ENCODE measurements around the gene INO80D. TPM values are rescaled to one million over a fixed set of nuclear protein-coding genes. Genes with fewer than 3 reads are reported as not detected.

Gene INO80D
- total RNA-seq, 1 experiment from 2014 or later: 8.8 TPM

- Histone ChIP-seq H4K20me1 (ENCODE audit: low read length) (no peaks in the 10 kb centered on the region), H3K4me1 (ENCODE audit: insufficient read depth, low read length) (no peaks in the 10 kb centered on the region), H3K27me3 (ENCODE audit: low read length) (no peaks in the 10 kb centered on the region), H2AFZ (ENCODE audit: low read length) (no peak overlapping the region), H3K4me2 (ENCODE audit: low read length) (no peak overlapping the region), H3F3A (ENCODE audit: low read length, unreplicated experiment) (no peaks in the 10 kb centered on the region), H3K79me2 (ENCODE audit: low read length) (no peaks in the 10 kb centered on the region), H3K36me3 (ENCODE audit: low read depth, low read length) (no peaks in the 10 kb centered on the region), H3K4me3 (ENCODE audit: low read length) (no peak overlapping the region), H3K9me3 (ENCODE audit: low read length) (no peaks in the 10 kb centered on the region), H3K9ac (ENCODE audit: low read length) (no peak overlapping the region), H3K9me2 (replicated peaks; ENCODE audit: low read length) (no peaks in the 10 kb centered on the region), H3K27ac (ENCODE audit: low read length) (no peak overlapping the region)
- no peak for TF ChIP-seq EZH2 (IDR thresholded peaks at IDR 0.05; ENCODE audit: low read length, unreplicated experiment)
- CTCF ChIA-PET: no interaction called here
- intact Hi-C loops (cut with micrococcal nuclease): no loop called here
- ATAC-seq (no peak), DNase-seq (no peak)
- BruUV-seq (replicated peaks): no TSS peak
- POLR2A ChIA-PET (ENCODE audit: unreplicated experiment): no interaction called here
Observed at GRCh38 chr2:206098471-206098870, 12.5 kb upstream of the INO80D start.

GRCh38 chr2:206096876-206097275 is 10.9 kb upstream of the INO80D start:
- Histone ChIP-seq H3K9me2 (replicated peaks; ENCODE audit: low read length) (no peaks in the 10 kb centered on the region), H4K20me1 (ENCODE audit: low read length) (no peaks in the 10 kb centered on the region), H3F3A (ENCODE audit: low read length, unreplicated experiment) (no peaks in the 10 kb centered on the region), H3K9me3 (ENCODE audit: low read length) (no peaks in the 10 kb centered on the region), H3K27me3 (ENCODE audit: low read length) (no peaks in the 10 kb centered on the region), H3K4me1 (ENCODE audit: insufficient read depth, low read length) (no peaks in the 10 kb centered on the region), H3K4me3 (ENCODE audit: low read length) (no peak overlapping the region), H3K36me3 (ENCODE audit: low read depth, low read length) (no peaks in the 10 kb centered on the region), H2AFZ (ENCODE audit: low read length) (no peak overlapping the region), H3K9ac (ENCODE audit: low read length) (no peak overlapping the region), H3K4me2 (ENCODE audit: low read length) (no peak overlapping the region), H3K27ac (ENCODE audit: low read length) (no peak overlapping the region), H3K79me2 (ENCODE audit: low read length) (no peaks in the 10 kb centered on the region)
- DNase-seq: no peak
- CTCF ChIA-PET: no interaction called here
- no TSS peak for BruUV-seq (replicated peaks)
- POLR2A ChIA-PET (ENCODE audit: unreplicated experiment): no interaction called here
- TF ChIP-seq EZH2phosphoT487 (IDR thresholded peaks at IDR 0.05; ENCODE audit: borderline replicate concordance, low read length) (no peak), CTCF (conservative IDR thresholded peaks at IDR 0.05; ENCODE audit: low read depth, low read length) (no peak), EZH2 (IDR thresholded peaks at IDR 0.05; ENCODE audit: low read length, unreplicated experiment) (no peak)
- no peak for ATAC-seq
- intact Hi-C loops (cut with micrococcal nuclease): no loop called here

GRCh38 chr2:206095536-206096332 is 9.8 kb upstream of the INO80D start:
- H3K9me3 ChIP-seq (ENCODE audit: low read length): no peaks in the 10 kb centered on the region
- no peak overlapping the region for H3K4me3 ChIP-seq (ENCODE audit: low read length)
- no peaks in the 10 kb centered on the region for H3K79me2 ChIP-seq (ENCODE audit: low read length)
- no peak overlapping the region for H2AFZ ChIP-seq (ENCODE audit: low read length)
- no peaks in the 10 kb centered on the region for H3K27me3 ChIP-seq (ENCODE audit: low read length)
- BruUV-seq (replicated peaks): no TSS peak
- no peak overlapping the region for H3K27ac ChIP-seq (ENCODE audit: low read length)
- POLR2A ChIA-PET (ENCODE audit: unreplicated experiment): no interaction called here
- H3K4me2 ChIP-seq (ENCODE audit: low read length): no peak overlapping the region
- no peaks in the 10 kb centered on the region for H4K20me1 ChIP-seq (ENCODE audit: low read length)
- CTCF ChIA-PET: no interaction called here
- no peaks in the 10 kb centered on the region for H3K9me2 ChIP-seq (replicated peaks; ENCODE audit: low read length)
- no peaks in the 10 kb centered on the region for H3F3A ChIP-seq (ENCODE audit: low read length, unreplicated experiment)
- intact Hi-C loops (cut with micrococcal nuclease): no loop called here
- no peak overlapping the region for H3K9ac ChIP-seq (ENCODE audit: low read length)
- no peak for TF ChIP-seq CTCF (conservative IDR thresholded peaks at IDR 0.05; ENCODE audit: low read depth, low read length)
- TF ChIP-seq EZH2phosphoT487 (IDR thresholded peaks at IDR 0.05; ENCODE audit: borderline replicate concordance, low read length): no peak
- no peak for TF ChIP-seq EZH2 (IDR thresholded peaks at IDR 0.05; ENCODE audit: low read length, unreplicated experiment)
- no peaks in the 10 kb centered on the region for H3K4me1 ChIP-seq (ENCODE audit: insufficient read depth, low read length)
- ATAC-seq (no peak), DNase-seq (no peak)
- no peaks in the 10 kb centered on the region for H3K36me3 ChIP-seq (ENCODE audit: low read depth, low read length)
